Type B pancreatic cell (in vitro differentiated cells): ENCODE results near the gene PFN3. TPM values are rescaled to one million over a fixed set of nuclear protein-coding genes. Genes with fewer than 3 reads are reported as not detected.

ENCODE experiments used
- DNase-seq: peaks from one replicate; pipeline ENCODE4 v3.0.0; 2021; ENCODE audit warnings: mixed read lengths; ENCODE audit not compliant: unreplicated experiment; ENCODE audit errors: extremely low spot score
- H3K27ac Mint-ChIP-seq: 2 replicates; pipeline ENCODE4 v1.8.0; 2021; ENCODE audit warnings: mild to moderate bottlenecking, mixed read lengths
- H3K27me3 Mint-ChIP-seq: 2 replicates; pipeline ENCODE4 v1.8.0; 2021; ENCODE audit warnings: mixed read lengths
- H3K36me3 Mint-ChIP-seq: 2 replicates; pipeline ENCODE4 v1.8.0; 2021; ENCODE audit warnings: mixed read lengths
- H3K4me1 Mint-ChIP-seq: one replicate; pipeline ENCODE4 v1.8.0; 2021; ENCODE audit warnings: mixed read lengths; ENCODE audit not compliant: unreplicated experiment
- H3K4me3 Mint-ChIP-seq: 2 replicates; pipeline ENCODE4 v1.8.0; 2021; ENCODE audit warnings: mild to moderate bottlenecking, mixed read lengths
- H3K9me3 Mint-ChIP-seq: 2 replicates; pipeline ENCODE4 v1.8.0; 2021; ENCODE audit warnings: mixed read lengths
- CTCF ChIP-seq: fragments of 200-600 bp; sonication (generic); conservative IDR thresholded peaks from 2 replicates; pipeline ENCODE4 v1.5.0; 2021; ENCODE audit warnings: antibody characterized with exemption, mild to moderate bottlenecking
- total RNA-seq: library from RNA; stranded (reverse); gene quantifications from 2 replicates; pipeline ENCODE4 v1.2.1, GENCODE V29; 2021; ENCODE audit warnings: low replicate concordance

The PFN3 gene
- total RNA-seq, 1 donor from 2014 or later, result not detected

- Mint-ChIP-seq H3K27ac (no peak overlapping the region), H3K27me3 (no peaks in the 10 kb centered on the region), H3K4me3 (no peak overlapping the region), H3K4me1 (peaks cover 21% of the 10 kb centered on the region), H3K9me3 (no peaks in the 10 kb centered on the region), H3K36me3 (no peaks in the 10 kb centered on the region)
- no peak for TF ChIP-seq CTCF
- DNase-seq, result no peak
Measured at GRCh38 chr5:177386542-177386941, 13.9 kb downstream of the PFN3 start.

GRCh38 chr5:177385720-177386119 is 14.7 kb downstream of the PFN3 start:
- no peaks in the 10 kb centered on the region for H3K36me3 Mint-ChIP-seq

GRCh38 chr5:177384134-177384533 is 16.3 kb downstream of the PFN3 start, which contains the start of gene SLC34A1:
Gene SLC34A1 (plus strand): TSS chr5:177384434. CDS start chr5:177385742, 1,308 bp downstream.
- H3K4me3 Mint-ChIP-seq, result no peak within 1 kb of the TSS
- H3K27me3 Mint-ChIP-seq, result no peaks in the 10 kb centered on the region
- TF ChIP-seq CTCF, result no peak
- peaks cover 12% of the 10 kb centered on the region for H3K4me1 Mint-ChIP-seq
- H3K27ac Mint-ChIP-seq, result no peak within 1 kb of the TSS
- H3K36me3 Mint-ChIP-seq, result no peaks in the 10 kb centered on the region
- H3K9me3 Mint-ChIP-seq, result no peaks in the 10 kb centered on the region
- DNase-seq, result no peak

More at GRCh38 chr5:177385720-177386119, 14.7 kb downstream of the PFN3 start:
- H3K4me1 Mint-ChIP-seq, result peaks cover 25% of the 10 kb centered on the region
- DNase-seq, result no peak
- no peaks in the 10 kb centered on the region for H3K9me3 Mint-ChIP-seq
- H3K4me3 Mint-ChIP-seq, result no peak overlapping the region
- TF ChIP-seq CTCF, result no peak
- no peaks in the 10 kb centered on the region for H3K27me3 Mint-ChIP-seq
- no peak overlapping the region for H3K27ac Mint-ChIP-seq

- peaks cover 5% of the 10 kb centered on the region for H3K4me1 Mint-ChIP-seq
- no peaks in the 10 kb centered on the region for H3K27me3 Mint-ChIP-seq
- no peak overlapping the region for H3K27ac Mint-ChIP-seq
- DNase-seq, result no peak
- H3K36me3 Mint-ChIP-seq, result no peaks in the 10 kb centered on the region
- H3K4me3 Mint-ChIP-seq, result no peak overlapping the region
- TF ChIP-seq CTCF, result no peak
- no peaks in the 10 kb centered on the region for H3K9me3 Mint-ChIP-seq
Measured at GRCh38 chr5:177383181-177383580, 17.3 kb downstream of the PFN3 start.

- no peak overlapping the region for H3K27ac Mint-ChIP-seq
- H3K9me3 Mint-ChIP-seq, result no peaks in the 10 kb centered on the region
- H3K36me3 Mint-ChIP-seq, result no peaks in the 10 kb centered on the region
- H3K4me1 Mint-ChIP-seq, result peaks cover 5% of the 10 kb centered on the region
- no peak overlapping the region for H3K4me3 Mint-ChIP-seq
- DNase-seq, result no peak
- H3K27me3 Mint-ChIP-seq, result no peaks in the 10 kb centered on the region
- no peak for TF ChIP-seq CTCF
Measured at GRCh38 chr5:177382423-177383029, 17.9 kb downstream of the PFN3 start.

- no peak for TF ChIP-seq CTCF
- no peaks in the 10 kb centered on the region for H3K27me3 Mint-ChIP-seq
- no peak overlapping the region for H3K4me3 Mint-ChIP-seq
- H3K27ac Mint-ChIP-seq, result no peak overlapping the region
- no peak for DNase-seq
- H3K4me1 Mint-ChIP-seq, result peaks cover 5% of the 10 kb centered on the region
- H3K36me3 Mint-ChIP-seq, result no peaks in the 10 kb centered on the region
- H3K9me3 Mint-ChIP-seq, result no peaks in the 10 kb centered on the region
Measured at GRCh38 chr5:177380805-177381126, 19.7 kb downstream of the PFN3 start.
